K562 (cell line): ENCODE measurements around the gene BRAF. TPM values are rescaled to one million over a fixed set of nuclear protein-coding genes. Genes with fewer than 3 reads are reported as not detected.

ENCODE experiments used
- ATAC-seq: fragments of 200-7000 bp; cut with Tn5 transposase; 3 replicates; pipeline ENCODE4 v1.9.1; 2020; ENCODE audit warnings: moderate library complexity
- BruUV-seq: library from RNA; stranded (reverse); fragments of 400-500 nt; replicated peaks from 2 replicates; lab custom pipeline; 2021; lab: Mats Ljungman, UMichigan
- CTCF ChIA-PET: fragments of 300-600 bp; formaldehyde crosslinking; extraction: SDS; loops from one replicate; lab custom pipeline; 2021; ENCODE audit warnings: low intra/inter-chr PET ratio; lab: Yijun Ruan, JAX
- POLR2A ChIA-PET: fragments of 300-600, 350-650 bp; sonication (Branson Sonifier 250); formaldehyde crosslinking; extraction: SDS; loops from one replicate; lab custom pipeline; 2021; ENCODE audit warnings: antibody characterized with exemption, inconsistent platforms; lab: Yijun Ruan, JAX
- DNase-seq, 4 experiments: peaks; one replicate each; pipeline versions ENCODE4 v3.0.0 to v3.0.0-alpha.2; 2011 to 2018; ENCODE audit warnings: low spot score in 3 of 4, mixed read lengths in 3 of 4; ENCODE audit errors: extremely low read depth in 1 of 4
- FAIRE-seq: peaks from 2 replicates; lab custom pipeline; 2011; peaks lifted over from hg19 to GRCh38; lab: Jason Lieb, UNC
- H2AFZ ChIP-seq: 2 replicates; pipeline ENCODE4 v1.6.0; 2011; ENCODE audit warnings: low read depth, low read length, control low read depth, inconsistent platforms
- H3K27ac ChIP-seq: fragments of 200-600 bp; 3 replicates; pipeline ENCODE4 v1.8.0; 2011; ENCODE audit warnings: low read depth, mild to moderate bottlenecking, control low read depth, inconsistent platforms, low read length, moderate library complexity, mixed read lengths; ENCODE audit errors: extremely low read depth
- H3K27me3 ChIP-seq, 2 experiments: fragments of 300-600 bp in 1 of 2; 2 replicates in 1 of 2; 3 replicates in 1 of 2; pipeline versions ENCODE4 v1.6.0 to v1.8.0; 2011; ENCODE audit warnings: inconsistent platforms in 2 of 2, low read length in 2 of 2, mild to moderate bottlenecking in 1 of 2, mixed read lengths in 1 of 2, moderate library complexity in 1 of 2; ENCODE audit not compliant: control insufficient read depth in 2 of 2, insufficient read depth in 2 of 2
- H3K36me3 ChIP-seq: fragments of 300-600 bp; 3 replicates; pipeline ENCODE4 v1.8.0; 2011; ENCODE audit warnings: mild to moderate bottlenecking, low read length, inconsistent platforms; ENCODE audit not compliant: control insufficient read depth, insufficient read depth
- H3K4me1 ChIP-seq, 2 experiments: fragments of 200-600 bp in 1 of 2; replicated peaks in 1 of 2; 2 replicates in 1 of 2; 3 replicates in 1 of 2; pipeline versions ENCODE4 v1.5.1 to v1.8.0; 2011; ENCODE audit warnings: inconsistent platforms in 2 of 2, low read length in 2 of 2, mild to moderate bottlenecking in 1 of 2, mixed read lengths in 1 of 2, moderate library complexity in 1 of 2; ENCODE audit not compliant: control insufficient read depth in 2 of 2, insufficient read depth in 2 of 2
- H3K4me2 ChIP-seq: 2 replicates; pipeline ENCODE4 v1.6.1; 2011; ENCODE audit warnings: low read length, control low read depth, inconsistent platforms, mixed read lengths; ENCODE audit not compliant: insufficient read depth
- H3K4me3 ChIP-seq: fragments of 200-600 bp; sonication (generic), shearing (Covaris generic); 2 replicates; pipeline ENCODE4 v1.5.1; 2016; ENCODE audit warnings: control low read depth, inconsistent platforms
- H3K79me2 ChIP-seq: fragments of 200-600 bp; 3 replicates; pipeline ENCODE4 v1.8.0; 2011; ENCODE audit warnings: low read length, inconsistent platforms; ENCODE audit not compliant: control insufficient read depth, insufficient read depth
- H3K9ac ChIP-seq, 2 experiments: 2 replicates each; pipeline versions ENCODE4 v1.6.0 to v1.6.1; 2011; ENCODE audit warnings: low read depth in 2 of 2, low read length in 2 of 2, control low read depth in 1 of 2, inconsistent platforms in 1 of 2, mild to moderate bottlenecking in 1 of 2, mixed read lengths in 1 of 2; ENCODE audit not compliant: insufficient read depth in 1 of 2
- H3K9me1 ChIP-seq: one replicate; pipeline ENCODE4 v1.6.0; 2011; ENCODE audit warnings: inconsistent platforms, mild to moderate bottlenecking, low read length, moderate library complexity; ENCODE audit not compliant: control insufficient read depth, insufficient read depth
- H3K9me3 ChIP-seq: replicated peaks from 2 replicates; pipeline ENCODE4 v1.5.1; 2011; ENCODE audit warnings: low read depth, low read length, inconsistent platforms; ENCODE audit not compliant: control insufficient read depth, insufficient read depth
- H4K20me1 ChIP-seq: replicated peaks from 2 replicates; pipeline ENCODE4 v1.6.1; 2011; ENCODE audit warnings: low read length, inconsistent platforms, mixed read lengths; ENCODE audit not compliant: control insufficient read depth, insufficient read depth
- EGR1 ChIP-seq: fragments of 450-650 bp; conservative IDR thresholded peaks from 2 replicates; pipeline ENCODE4 v1.6.1; 2017; ENCODE audit warnings: mild to moderate bottlenecking
- EZH2 ChIP-seq: IDR thresholded peaks from 2 replicates; pipeline ENCODE4 v1.6.1; 2012; ENCODE audit warnings: low read depth, mild to moderate bottlenecking, inconsistent platforms, low read length, borderline replicate concordance
- HCFC1 ChIP-seq: IDR thresholded peaks from 2 replicates; pipeline ENCODE4 v1.6.1; 2012; ENCODE audit warnings: low read depth, low read length, improper control_type of control experiment
- HMG20A ChIP-seq: fragments of 450-650 bp; formaldehyde crosslinking; conservative IDR thresholded peaks from 2 replicates; pipeline ENCODE4 v1.4.0; 2020; ENCODE audit warnings: mild to moderate bottlenecking, mixed read lengths
- MEF2D ChIP-seq: conservative IDR thresholded peaks from 2 replicates; pipeline ENCODE4 v1.6.1; 2016; ENCODE audit warnings: low read depth, missing genetic modification characterization, missing compliant biosample characterization
- NFRKB ChIP-seq: fragments of 450-650 bp; IDR thresholded peaks from 2 replicates; pipeline ENCODE4 v1.6.1; 2016; ENCODE audit warnings: low read depth
- SMARCE1 ChIP-seq: fragments of 450-650 bp; IDR thresholded peaks from 2 replicates; pipeline ENCODE4 v1.7.1; 2016; ENCODE audit warnings: mild to moderate bottlenecking
- TBP ChIP-seq: optimal IDR thresholded peaks from 2 replicates; pipeline ENCODE3; 2011; ENCODE audit warnings: low read depth, low read length, improper control_type of control experiment
- TEAD4 ChIP-seq, 2 experiments: sonication (generic) in 1 of 2; formaldehyde crosslinking in 1 of 2; IDR thresholded peaks; 2 replicates each; pipeline versions ENCODE4 v1.6.1 to v1.8.0; 2012 to 2022; ENCODE audit warnings: borderline replicate concordance in 1 of 2, inconsistent platforms in 1 of 2, low read length in 1 of 2, mild to moderate bottlenecking in 1 of 2, missing genetic modification reagents in 1 of 2
- ZC3H11A ChIP-seq: IDR thresholded peaks from 2 replicates; pipeline ENCODE4 v1.6.1; 2012; ENCODE audit warnings: low read depth, low read length, improper control_type of control experiment
- ZNF696 ChIP-seq: fragments of 250-450 bp; sonication (Bioruptor Pico); conservative IDR thresholded peaks from 2 replicates; pipeline ENCODE4 v1.4.0; 2020; ENCODE audit warnings: mild to moderate bottlenecking, moderate library complexity
- WGBS: fragments of 100-300 bp; shearing (Covaris generic); methylation state at CpG from one replicate; pipeline ENCODE4 v1.1.6; 2016; ENCODE audit warnings: low coverage, mixed read lengths; ENCODE audit not compliant: insufficient coverage; ENCODE audit errors: missing lambda C conversion rate; 5-methylcytosine and 5-hydroxymethylcytosine counted together
- in situ Hi-C: fragments of 300-500 bp; cut with MboI; formaldehyde crosslinking; loops from 4 replicates; pipeline ENCODE4 v1.15.0; 2018; ENCODE audit warnings: inconsistent platforms, mixed read lengths
- intact Hi-C: fragments of 100-400 bp; cut with micrococcal nuclease; formaldehyde crosslinking; loops from 2 replicates; pipeline ENCODE4 v1.14.2; 2022
- polyA plus RNA-seq, 8 experiments: library from polyadenylated mRNA; depleted of rRNA in 4 of 8; stranded (reverse) in 5 of 8; unstranded in 3 of 8; fragments of >200 nt; fragmentation: Nextera tagmentation in 2 of 8; fragmentation: Illumina TruSeq in 1 of 8; extraction: Ambion mirVana in 2 of 8; extraction: Trizol in 1 of 8; gene quantifications; 2 replicates each; pipeline versions ENCODE4 v1.2.1 to v1.2.3, GENCODE V29; 2011 to 2014; ENCODE audit warnings: inconsistent platforms in 1 of 8, missing spikeins in 1 of 8
- total RNA-seq, 7 experiments: library from RNA; depleted of rRNA in 6 of 7; stranded (reverse); fragments of >200 nt in 6 of 7; fragmentation: Illumina TruSeq in 2 of 7; extraction: Trizol in 2 of 7; gene quantifications; 2 replicates each; pipeline versions ENCODE4 v1.2.1 to v1.2.3, GENCODE V29; 2011 to 2021; ENCODE audit warnings: low replicate concordance in 1 of 7
- TF ChIP-seq, protein P1 (sequence below): sonication (generic); formaldehyde crosslinking; IDR thresholded peaks from 2 replicates; pipeline ENCODE4 v1.8.0; 2023; ENCODE audit warnings: missing genetic modification reagents, mild to moderate bottlenecking, borderline replicate concordance
- TF ChIP-seq, protein P2 (sequence below), 2 experiments: fragments of 150-350 bp in 1 of 2; IDR thresholded peaks; 2 replicates each; pipeline ENCODE4 v1.6.1; 2012 to 2016; ENCODE audit warnings: low read depth in 2 of 2, low read length in 2 of 2, mild to moderate bottlenecking in 1 of 2, moderate library complexity in 1 of 2
- TF ChIP-seq, protein P3 (sequence below), 2 experiments: fragments of 250-450 bp in 1 of 2; fragments of 450-650 bp in 1 of 2; sonication (Bioruptor Pico) in 1 of 2; IDR thresholded peaks; 2 replicates each; pipeline versions ENCODE4 v1.6.1 to v1.8.0; 2016 to 2021; ENCODE audit warnings: mild to moderate bottlenecking in 2 of 2, moderate library complexity in 2 of 2, missing compliant biosample characterization in 1 of 2, missing genetic modification characterization in 1 of 2

The BRAF gene
- total and polyA plus RNA-seq, 9 of the 15 experiments (the other 6 are each of a cell fraction or from before 2014, with no cell fraction given) = 3.6 to 38.3 (median 21.9) TPM

DNA sequence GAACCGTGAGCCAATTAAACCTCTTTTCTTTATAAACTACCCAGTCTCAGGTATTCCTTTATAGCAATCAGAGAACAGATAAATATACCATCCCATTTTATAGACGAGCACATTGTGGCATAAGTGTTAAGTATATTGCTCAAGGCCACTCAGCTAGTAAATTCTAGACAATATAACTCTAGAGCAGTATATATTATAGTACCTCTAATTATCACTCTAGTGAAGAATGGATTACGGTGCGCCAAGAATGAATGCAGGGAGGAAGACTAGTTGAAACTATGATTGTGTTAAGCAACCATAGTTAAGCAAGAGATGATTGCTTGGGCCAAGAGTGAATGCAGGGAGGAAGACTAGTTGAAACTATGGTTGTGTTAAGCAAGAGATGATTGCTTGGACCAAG, 60.9 kb downstream of the BRAF start:
- 74% methylated on average over 4 of the region's 4 CpGs for WGBS
- H4K20me1 ChIP-seq = no peaks in the 10 kb centered on the region
- H3K9me3 ChIP-seq = no peaks in the 10 kb centered on the region; the same call in 1 of the 2 replicates
- H3K4me1 ChIP-seq = no peaks in the 10 kb centered on the region
- in situ Hi-C loops (no loop called here), intact Hi-C loops (no loop called here)
- FAIRE-seq (no peak), DNase-seq (no peak), ATAC-seq (no peak)
- peaks cover 2% of the 10 kb centered on the region; the same call in 1 of the 3 replicates for H3K36me3 ChIP-seq
- H3K4me3 ChIP-seq = no peak overlapping the region
- H3K9ac ChIP-seq = no peak overlapping the region
- no TSS peak for BruUV-seq
- no peak overlapping the region for H2AFZ ChIP-seq
- H3K4me2 ChIP-seq = no peak overlapping the region
- H3K9me1 ChIP-seq = no peaks in the 10 kb centered on the region
- no peaks in the 10 kb centered on the region for H3K27me3 ChIP-seq
- H3K79me2 ChIP-seq = peaks cover 86% of the 10 kb centered on the region
- CTCF ChIA-PET = no interaction called here
- H3K27ac ChIP-seq = no peak overlapping the region
- POLR2A ChIA-PET = no interaction called here
- no peak for TF ChIP-seq HCFC1
- TF ChIP-seq, protein P1, sequence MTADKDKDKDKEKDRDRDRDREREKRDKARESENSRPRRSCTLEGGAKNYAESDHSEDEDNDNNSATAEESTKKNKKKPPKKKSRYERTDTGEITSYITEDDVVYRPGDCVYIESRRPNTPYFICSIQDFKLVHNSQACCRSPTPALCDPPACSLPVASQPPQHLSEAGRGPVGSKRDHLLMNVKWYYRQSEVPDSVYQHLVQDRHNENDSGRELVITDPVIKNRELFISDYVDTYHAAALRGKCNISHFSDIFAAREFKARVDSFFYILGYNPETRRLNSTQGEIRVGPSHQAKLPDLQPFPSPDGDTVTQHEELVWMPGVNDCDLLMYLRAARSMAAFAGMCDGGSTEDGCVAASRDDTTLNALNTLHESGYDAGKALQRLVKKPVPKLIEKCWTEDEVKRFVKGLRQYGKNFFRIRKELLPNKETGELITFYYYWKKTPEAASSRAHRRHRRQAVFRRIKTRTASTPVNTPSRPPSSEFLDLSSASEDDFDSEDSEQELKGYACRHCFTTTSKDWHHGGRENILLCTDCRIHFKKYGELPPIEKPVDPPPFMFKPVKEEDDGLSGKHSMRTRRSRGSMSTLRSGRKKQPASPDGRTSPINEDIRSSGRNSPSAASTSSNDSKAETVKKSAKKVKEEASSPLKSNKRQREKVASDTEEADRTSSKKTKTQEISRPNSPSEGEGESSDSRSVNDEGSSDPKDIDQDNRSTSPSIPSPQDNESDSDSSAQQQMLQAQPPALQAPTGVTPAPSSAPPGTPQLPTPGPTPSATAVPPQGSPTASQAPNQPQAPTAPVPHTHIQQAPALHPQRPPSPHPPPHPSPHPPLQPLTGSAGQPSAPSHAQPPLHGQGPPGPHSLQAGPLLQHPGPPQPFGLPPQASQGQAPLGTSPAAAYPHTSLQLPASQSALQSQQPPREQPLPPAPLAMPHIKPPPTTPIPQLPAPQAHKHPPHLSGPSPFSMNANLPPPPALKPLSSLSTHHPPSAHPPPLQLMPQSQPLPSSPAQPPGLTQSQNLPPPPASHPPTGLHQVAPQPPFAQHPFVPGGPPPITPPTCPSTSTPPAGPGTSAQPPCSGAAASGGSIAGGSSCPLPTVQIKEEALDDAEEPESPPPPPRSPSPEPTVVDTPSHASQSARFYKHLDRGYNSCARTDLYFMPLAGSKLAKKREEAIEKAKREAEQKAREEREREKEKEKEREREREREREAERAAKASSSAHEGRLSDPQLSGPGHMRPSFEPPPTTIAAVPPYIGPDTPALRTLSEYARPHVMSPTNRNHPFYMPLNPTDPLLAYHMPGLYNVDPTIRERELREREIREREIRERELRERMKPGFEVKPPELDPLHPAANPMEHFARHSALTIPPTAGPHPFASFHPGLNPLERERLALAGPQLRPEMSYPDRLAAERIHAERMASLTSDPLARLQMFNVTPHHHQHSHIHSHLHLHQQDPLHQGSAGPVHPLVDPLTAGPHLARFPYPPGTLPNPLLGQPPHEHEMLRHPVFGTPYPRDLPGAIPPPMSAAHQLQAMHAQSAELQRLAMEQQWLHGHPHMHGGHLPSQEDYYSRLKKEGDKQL = no peak
- TF ChIP-seq ZNF696 (CRISPR knock-in tag) = no peak
- no peak for TF ChIP-seq TBP
- TF ChIP-seq, protein P2, sequence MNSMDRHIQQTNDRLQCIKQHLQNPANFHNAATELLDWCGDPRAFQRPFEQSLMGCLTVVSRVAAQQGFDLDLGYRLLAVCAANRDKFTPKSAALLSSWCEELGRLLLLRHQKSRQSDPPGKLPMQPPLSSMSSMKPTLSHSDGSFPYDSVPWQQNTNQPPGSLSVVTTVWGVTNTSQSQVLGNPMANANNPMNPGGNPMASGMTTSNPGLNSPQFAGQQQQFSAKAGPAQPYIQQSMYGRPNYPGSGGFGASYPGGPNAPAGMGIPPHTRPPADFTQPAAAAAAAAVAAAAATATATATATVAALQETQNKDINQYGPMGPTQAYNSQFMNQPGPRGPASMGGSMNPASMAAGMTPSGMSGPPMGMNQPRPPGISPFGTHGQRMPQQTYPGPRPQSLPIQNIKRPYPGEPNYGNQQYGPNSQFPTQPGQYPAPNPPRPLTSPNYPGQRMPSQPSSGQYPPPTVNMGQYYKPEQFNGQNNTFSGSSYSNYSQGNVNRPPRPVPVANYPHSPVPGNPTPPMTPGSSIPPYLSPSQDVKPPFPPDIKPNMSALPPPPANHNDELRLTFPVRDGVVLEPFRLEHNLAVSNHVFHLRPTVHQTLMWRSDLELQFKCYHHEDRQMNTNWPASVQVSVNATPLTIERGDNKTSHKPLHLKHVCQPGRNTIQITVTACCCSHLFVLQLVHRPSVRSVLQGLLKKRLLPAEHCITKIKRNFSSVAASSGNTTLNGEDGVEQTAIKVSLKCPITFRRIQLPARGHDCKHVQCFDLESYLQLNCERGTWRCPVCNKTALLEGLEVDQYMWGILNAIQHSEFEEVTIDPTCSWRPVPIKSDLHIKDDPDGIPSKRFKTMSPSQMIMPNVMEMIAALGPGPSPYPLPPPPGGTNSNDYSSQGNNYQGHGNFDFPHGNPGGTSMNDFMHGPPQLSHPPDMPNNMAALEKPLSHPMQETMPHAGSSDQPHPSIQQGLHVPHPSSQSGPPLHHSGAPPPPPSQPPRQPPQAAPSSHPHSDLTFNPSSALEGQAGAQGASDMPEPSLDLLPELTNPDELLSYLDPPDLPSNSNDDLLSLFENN (IDR thresholded peaks at IDR 0.05; ENCODE audit: low read depth in 2 of 2, low read length in 2 of 2) = no peak
- TF ChIP-seq NFRKB = no peak
- no peak for TF ChIP-seq EZH2
- TF ChIP-seq MEF2D (tag) = no peak
- no peak for TF ChIP-seq EGR1
- TF ChIP-seq SMARCE1 = no peak
- no peak for TF ChIP-seq ZC3H11A
- TF ChIP-seq TEAD4 (IDR thresholded peaks at IDR 0.05; ENCODE audit: low read length) = no peak
- TF ChIP-seq TEAD4 (CRISPR knock-in tag; IDR thresholded peaks at IDR 0.05; ENCODE audit: borderline replicate concordance) = no peak
- no peak for TF ChIP-seq HMG20A (CRISPR knock-in tag)
- TF ChIP-seq, protein P3, sequence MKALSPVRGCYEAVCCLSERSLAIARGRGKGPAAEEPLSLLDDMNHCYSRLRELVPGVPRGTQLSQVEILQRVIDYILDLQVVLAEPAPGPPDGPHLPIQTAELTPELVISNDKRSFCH (CRISPR knock-in tag; IDR thresholded peaks at IDR 0.05) = no peak
- TF ChIP-seq, protein P3 (tag; IDR thresholded peaks at IDR 0.05) = no peak
